Endothelial cell of umbilical vein (primary cell): Measurements from ENCODE around the gene YWHAE. TPM values are rescaled to one million over a fixed set of nuclear protein-coding genes. Genes with fewer than 3 reads are reported as not detected.

Experiments used
- BruUV-seq: library from RNA; stranded (reverse); fragments of 400-500 nt; replicated peaks from 2 replicates; lab custom pipeline; 2021; lab: Mats Ljungman, UMichigan
- CTCF ChIA-PET: fragments of 300-600, 350-600 bp; sonication (Branson Sonifier 250); formaldehyde crosslinking; loops from one replicate; lab custom pipeline; 2021; ENCODE audit warnings: antibody characterized with exemption, inconsistent platforms; lab: Charles Lee
- POLR2A ChIA-PET: fragments of 300-600, 350-600 bp; sonication (Branson Sonifier 250); formaldehyde crosslinking; loops from one replicate; lab custom pipeline; 2021; ENCODE audit warnings: antibody characterized with exemption, inconsistent platforms; lab: Charles Lee
- DNase-seq: peaks from one replicate; pipeline ENCODE4 v3.0.0-alpha.2; 2011; ENCODE audit warnings: low read depth, low spot score
- FAIRE-seq: peaks from 2 replicates; lab custom pipeline; 2011; peaks lifted over from hg19 to GRCh38; lab: Jason Lieb, UNC
- H2AFZ ChIP-seq: 2 replicates; pipeline ENCODE4 v1.6.0; 2012; ENCODE audit warnings: low read depth, low read length, control low read depth, inconsistent platforms
- H3K27ac ChIP-seq: 2 replicates; pipeline ENCODE4 v1.5.1; 2011; ENCODE audit warnings: low read depth, mild to moderate bottlenecking, control low read depth, low read length, moderate library complexity; ENCODE audit not compliant: insufficient read depth
- H3K27me3 ChIP-seq, 2 experiments: 2 replicates each; pipeline versions ENCODE4 v1.6.0 to v1.6.1; 2011; ENCODE audit warnings: low read length in 2 of 2, mixed read lengths in 1 of 2; ENCODE audit not compliant: control insufficient read depth in 2 of 2, insufficient read depth in 2 of 2
- H3K36me3 ChIP-seq, 2 experiments: 2 replicates in 1 of 2; 3 replicates in 1 of 2; pipeline ENCODE4 v1.5.1; 2011; ENCODE audit warnings: low read length in 2 of 2, mild to moderate bottlenecking in 1 of 2, moderate library complexity in 1 of 2; ENCODE audit not compliant: control insufficient read depth in 2 of 2, insufficient read depth in 2 of 2; ENCODE audit errors: extremely low read depth in 1 of 2
- H3K4me1 ChIP-seq: 3 replicates; pipeline ENCODE4 v1.5.1; 2011; ENCODE audit warnings: mild to moderate bottlenecking, low read length; ENCODE audit not compliant: control insufficient read depth, insufficient read depth; ENCODE audit errors: extremely low read depth
- H3K4me2 ChIP-seq: 2 replicates; pipeline ENCODE4 v1.6.1; 2011; ENCODE audit warnings: low read length, control low read depth, mixed read lengths; ENCODE audit not compliant: insufficient read depth
- H3K4me3 ChIP-seq, 3 experiments: fragments of 200-600 bp in 1 of 3; sonication (generic), shearing (Covaris generic) in 1 of 3; replicated peaks in 1 of 3; 2 replicates each; pipeline ENCODE4 v1.5.1; 2011 to 2016; ENCODE audit warnings: control low read depth in 3 of 3, low read length in 3 of 3, mild to moderate bottlenecking in 2 of 3, inconsistent platforms in 1 of 3, low read depth in 1 of 3, moderate library complexity in 1 of 3; ENCODE audit not compliant: insufficient read depth in 1 of 3
- H3K79me2 ChIP-seq: 2 replicates; pipeline ENCODE4 v1.6.0; 2012; ENCODE audit warnings: low read length, inconsistent platforms; ENCODE audit not compliant: control insufficient read depth, insufficient read depth
- H3K9ac ChIP-seq: replicated peaks from 2 replicates; pipeline ENCODE3; 2011; ENCODE audit warnings: low read length, control low read depth; ENCODE audit not compliant: insufficient read depth; ENCODE audit errors: extremely low read depth
- H3K9me1 ChIP-seq: replicated peaks from 3 replicates; pipeline ENCODE4 v1.6.0; 2011; ENCODE audit warnings: mild to moderate bottlenecking, low read length; ENCODE audit not compliant: control insufficient read depth, insufficient read depth; ENCODE audit errors: extremely low read depth
- H3K9me3 ChIP-seq: replicated peaks from 2 replicates; pipeline ENCODE4 v1.5.1; 2012; ENCODE audit warnings: low read length, inconsistent platforms; ENCODE audit not compliant: control insufficient read depth, insufficient read depth
- H4K20me1 ChIP-seq: replicated peaks from 2 replicates; pipeline ENCODE3; 2011; ENCODE audit warnings: mild to moderate bottlenecking, low read length; ENCODE audit not compliant: control insufficient read depth, insufficient read depth; ENCODE audit errors: extremely low read depth
- EZH2 ChIP-seq: IDR thresholded peaks from 2 replicates; pipeline ENCODE4 v1.6.1; 2012; ENCODE audit warnings: borderline replicate concordance, low read depth, mild to moderate bottlenecking, moderate library complexity, low read length, inconsistent platforms; ENCODE audit not compliant: severe bottlenecking
- FOS ChIP-seq: IDR thresholded peaks from 2 replicates; pipeline ENCODE4 v1.6.1; 2011; ENCODE audit warnings: mild to moderate bottlenecking, low read length, moderate library complexity, borderline replicate concordance; ENCODE audit not compliant: insufficient read depth
- GATA2 ChIP-seq: IDR thresholded peaks from 2 replicates; pipeline ENCODE4 v1.7.0; 2011; ENCODE audit warnings: low read depth, mild to moderate bottlenecking, moderate library complexity, mixed read lengths, low read length; ENCODE audit not compliant: insufficient read length, insufficient read depth
- JUN ChIP-seq: IDR thresholded peaks from 2 replicates; pipeline ENCODE4 v1.6.1; 2011; ENCODE audit warnings: borderline replicate concordance, low read depth; ENCODE audit not compliant: insufficient read length, insufficient read depth
- MYC ChIP-seq: IDR thresholded peaks from one replicate; pipeline ENCODE4 v1.6.1; 2011; ENCODE audit warnings: mild to moderate bottlenecking, low read depth, low read length
- POLR2A ChIP-seq: IDR thresholded peaks from 2 replicates; pipeline ENCODE4 v1.6.1; 2012; ENCODE audit warnings: low read depth, mild to moderate bottlenecking, control low read depth, low read length
- POLR2AphosphoS5 ChIP-seq: IDR thresholded peaks from 2 replicates; pipeline ENCODE4 v1.6.1; 2012; ENCODE audit warnings: low read depth, mild to moderate bottlenecking, control low read depth, low read length, moderate library complexity; ENCODE audit not compliant: insufficient read depth
- dilution Hi-C: fragments of 300-500 bp; cut with MboI; formaldehyde crosslinking; loops from one replicate; pipeline ENCODE4 v1.15.0; 2019; ENCODE audit warnings: low sequenced_read_pairs; ENCODE audit not compliant: extremely low pct_ligation_motif_present
- intact Hi-C: fragments of 100-400 bp; cut with micrococcal nuclease; formaldehyde crosslinking; loops from one replicate; pipeline ENCODE4 v1.10.0; 2022
- polyA plus RNA-seq, 4 experiments: library from polyadenylated mRNA; depleted of rRNA in 3 of 4; stranded (reverse) in 3 of 4; unstranded in 1 of 4; fragments of >200 nt; gene quantifications; 2 replicates each; pipeline versions ENCODE4 v1.2.1 to v1.2.3, GENCODE V29; 2011 to 2012; ENCODE audit warnings: missing spikeins in 1 of 4
- total RNA-seq: library from RNA; stranded (reverse); gene quantifications from 2 replicates; pipeline ENCODE4 v1.2.3, GENCODE V29; 2021
- TF ChIP-seq, protein P1 (sequence below), 2 donors: IDR thresholded peaks; 1 replicate in 1 of 2; 2 replicates in 1 of 2; pipeline ENCODE4 v1.5.1; 2011; ENCODE audit warnings: low read length in 2 of 2, mild to moderate bottlenecking in 2 of 2, moderate library complexity in 2 of 2, control low read depth in 1 of 2, inconsistent platforms in 1 of 2, low read depth in 1 of 2; ENCODE audit not compliant: insufficient read depth in 1 of 2; ENCODE audit errors: extremely low read depth in 1 of 2
- TF ChIP-seq, protein P2 (sequence below): IDR thresholded peaks from 2 replicates; pipeline ENCODE4 v1.6.1; 2011; ENCODE audit not compliant: insufficient read depth, insufficient read length

The YWHAE gene
- total and polyA plus RNA-seq, 2 donors (not counting 3 experiments of a cell fraction or from before 2014, with no cell fraction given), result 396 to 819 TPM

DNA sequence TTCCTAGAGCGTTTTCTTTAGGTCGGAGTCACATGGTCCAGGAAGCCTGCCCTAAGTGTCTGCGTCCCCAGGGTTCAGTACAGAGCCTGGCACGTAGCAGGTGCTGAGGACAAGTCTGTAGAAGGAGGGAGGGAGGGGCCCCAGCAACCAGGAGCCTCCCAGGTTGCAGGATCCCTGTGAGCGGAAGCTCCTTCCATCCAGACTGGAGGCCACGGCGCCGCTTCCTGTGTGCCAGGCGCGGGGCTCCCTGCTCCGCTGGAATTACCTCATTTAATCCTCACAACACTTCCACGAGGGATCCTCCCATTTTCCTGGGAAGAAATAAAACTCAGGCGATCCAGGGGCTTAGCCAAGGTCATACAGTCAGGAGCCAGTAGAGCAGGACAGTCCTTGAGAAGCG lies 98.5 kb downstream of the YWHAE start:
- H3K9me3 ChIP-seq, result no peaks in the 10 kb centered on the region
- H3K9ac ChIP-seq, result no peak overlapping the region

DNA sequence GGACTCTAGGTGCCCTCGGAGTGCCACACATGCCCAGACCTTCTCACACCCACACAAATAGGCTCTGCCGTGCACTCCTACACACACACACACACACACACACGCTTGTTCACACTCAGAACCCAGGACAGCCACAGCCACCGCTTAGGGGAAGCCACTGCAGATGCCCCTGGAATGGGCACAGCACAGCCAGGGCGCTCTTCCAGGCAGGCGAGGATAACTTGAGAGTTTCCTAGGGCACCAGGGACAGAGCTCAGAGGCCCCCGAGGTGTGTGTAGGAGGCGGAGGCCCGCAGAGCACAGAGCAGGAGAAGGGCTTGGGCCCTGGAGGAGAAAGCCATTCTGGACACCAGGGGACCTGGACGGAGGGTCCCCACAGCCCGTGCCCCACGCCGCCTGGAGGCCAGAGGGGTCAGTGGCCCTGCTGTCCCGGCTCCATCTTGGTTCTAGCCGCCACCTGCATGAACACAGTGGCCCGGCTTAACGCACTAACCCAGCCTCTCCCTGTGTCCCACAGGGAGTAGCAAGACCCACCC lies 99.6 kb downstream of the YWHAE start:
- H3K27me3 ChIP-seq, result peaks cover 5 to 12% of the 10 kb centered on the region in 2 experiments
- H3K9ac ChIP-seq, result no peak overlapping the region
- H3K4me2 ChIP-seq, result no peak overlapping the region
- intact Hi-C loops, result no loop called here
- DNase-seq, result no peak
- H3K4me1 ChIP-seq, result no peaks in the 10 kb centered on the region
- CTCF ChIA-PET, result no interaction called here
- H3K9me3 ChIP-seq, result no peaks in the 10 kb centered on the region
- no peaks in the 10 kb centered on the region for H4K20me1 ChIP-seq
- POLR2A ChIA-PET, result no interaction called here
- no peak overlapping the region for H3K4me3 ChIP-seq
- H3K9me1 ChIP-seq, result no peaks in the 10 kb centered on the region
- H3K27ac ChIP-seq, result no peak overlapping the region
- no peak for FAIRE-seq
- BruUV-seq, result no TSS peak
- H2AFZ ChIP-seq, result no peak overlapping the region
- dilution Hi-C loops, result no loop called here
- no peak for TF ChIP-seq JUN
- no peak for TF ChIP-seq MYC
- TF ChIP-seq, protein P1, sequence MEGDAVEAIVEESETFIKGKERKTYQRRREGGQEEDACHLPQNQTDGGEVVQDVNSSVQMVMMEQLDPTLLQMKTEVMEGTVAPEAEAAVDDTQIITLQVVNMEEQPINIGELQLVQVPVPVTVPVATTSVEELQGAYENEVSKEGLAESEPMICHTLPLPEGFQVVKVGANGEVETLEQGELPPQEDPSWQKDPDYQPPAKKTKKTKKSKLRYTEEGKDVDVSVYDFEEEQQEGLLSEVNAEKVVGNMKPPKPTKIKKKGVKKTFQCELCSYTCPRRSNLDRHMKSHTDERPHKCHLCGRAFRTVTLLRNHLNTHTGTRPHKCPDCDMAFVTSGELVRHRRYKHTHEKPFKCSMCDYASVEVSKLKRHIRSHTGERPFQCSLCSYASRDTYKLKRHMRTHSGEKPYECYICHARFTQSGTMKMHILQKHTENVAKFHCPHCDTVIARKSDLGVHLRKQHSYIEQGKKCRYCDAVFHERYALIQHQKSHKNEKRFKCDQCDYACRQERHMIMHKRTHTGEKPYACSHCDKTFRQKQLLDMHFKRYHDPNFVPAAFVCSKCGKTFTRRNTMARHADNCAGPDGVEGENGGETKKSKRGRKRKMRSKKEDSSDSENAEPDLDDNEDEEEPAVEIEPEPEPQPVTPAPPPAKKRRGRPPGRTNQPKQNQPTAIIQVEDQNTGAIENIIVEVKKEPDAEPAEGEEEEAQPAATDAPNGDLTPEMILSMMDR (IDR thresholded peaks at IDR 0.05; ENCODE audit: extremely low read depth in 1 of 2, insufficient read depth in 1 of 2, low read depth in 1 of 2, low read length in 2 of 2), result no peak
- TF ChIP-seq EZH2, result no peak
- no peak for TF ChIP-seq POLR2AphosphoS5
- TF ChIP-seq FOS, result no peak
- TF ChIP-seq, protein P2, sequence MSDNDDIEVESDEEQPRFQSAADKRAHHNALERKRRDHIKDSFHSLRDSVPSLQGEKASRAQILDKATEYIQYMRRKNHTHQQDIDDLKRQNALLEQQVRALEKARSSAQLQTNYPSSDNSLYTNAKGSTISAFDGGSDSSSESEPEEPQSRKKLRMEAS, result no peak
- no peak for TF ChIP-seq POLR2A
- no peak for TF ChIP-seq GATA2
- H3K36me3 ChIP-seq, result no peaks in the 10 kb centered on the region
- H3K79me2 ChIP-seq, result no peaks in the 10 kb centered on the region

More for the DNA sequence above, 98.5 kb downstream of the YWHAE start:
- Histone ChIP-seq H3K36me3 (no peaks in the 10 kb centered on the region), H3K4me3 (no peak overlapping the region), H3K27me3 (peaks cover 5 to 12% of the 10 kb centered on the region in 2 experiments), H3K79me2 (no peaks in the 10 kb centered on the region), H2AFZ (no peak overlapping the region), H3K4me2 (no peak overlapping the region), H3K9me1 (no peaks in the 10 kb centered on the region), H3K27ac (no peak overlapping the region), H3K4me1 (no peaks in the 10 kb centered on the region), H4K20me1 (no peaks in the 10 kb centered on the region)
- POLR2A ChIA-PET, result no interaction called here
- no TSS peak for BruUV-seq
- intact Hi-C loops, result no loop called here
- no peak for DNase-seq
- dilution Hi-C loops, result no loop called here
- CTCF ChIA-PET, result no interaction called here
- no peak for FAIRE-seq
- TF ChIP-seq POLR2A (no peak), GATA2 (no peak), FOS (no peak), EZH2 (no peak)
